K562 (cell line): Measurements from ENCODE around the gene RIPOR1. TPM values are rescaled to one million over a fixed set of nuclear protein-coding genes. Genes with fewer than 3 reads are reported as not detected.
A peak's percentile ranks its signal among the peaks of the same experiment; 100 is the strongest.

ENCODE experiments used
- BCOR ChIP-seq: fragments of 450-650 bp; IDR thresholded peaks from 2 replicates; pipeline ENCODE4 v1.6.1; 2016
- MTA2 ChIP-seq: fragments of 450-650 bp; IDR thresholded peaks from 2 replicates; pipeline ENCODE4 v1.6.1; 2016; ENCODE audit warnings: low read depth
- NFE2L1 ChIP-seq: fragments of 450-650 bp; IDR thresholded peaks from 2 replicates; pipeline ENCODE4 v1.6.1; 2016; ENCODE audit warnings: missing genetic modification characterization, low read depth, mild to moderate bottlenecking, missing compliant biosample characterization, moderate library complexity, borderline replicate concordance
- NONO ChIP-seq, 2 experiments: fragments of 200-400 bp in 1 of 2; fragments of 450-650 bp in 1 of 2; formaldehyde crosslinking in 1 of 2; IDR thresholded peaks; 2 replicates each; pipeline ENCODE4 v1.6.1; 2017; ENCODE audit warnings: low read depth in 2 of 2, mild to moderate bottlenecking in 2 of 2, moderate library complexity in 2 of 2, low read length in 1 of 2
- POLR2A ChIP-seq: fragments of 450-650 bp; conservative IDR thresholded peaks from 2 replicates; pipeline ENCODE4 v1.6.1; 2016
- PURB ChIP-seq: sonication (generic); formaldehyde crosslinking; IDR thresholded peaks from 2 replicates; pipeline ENCODE4 v1.9.0; 2021; ENCODE audit warnings: low read depth, mild to moderate bottlenecking, missing genetic modification reagents
- RBBP5 ChIP-seq: fragments of 200-600 bp; sonication (generic); IDR thresholded peaks from 2 replicates; pipeline ENCODE4 v1.6.1; 2012; ENCODE audit warnings: borderline replicate concordance, mild to moderate bottlenecking, low read length, control low read depth, inconsistent platforms; ENCODE audit not compliant: insufficient read depth, poor library complexity, severe bottlenecking
- RHOXF2B ChIP-seq: fragments of 250-450 bp; sonication (Bioruptor Pico); conservative IDR thresholded peaks from 2 replicates; pipeline ENCODE4 v1.5.1; 2021
- STAT5A ChIP-seq: IDR thresholded peaks from 2 replicates; pipeline ENCODE4 v1.6.1; 2012; ENCODE audit warnings: low read length, inconsistent platforms, borderline replicate concordance
- TBL1XR1 ChIP-seq, 2 experiments: IDR thresholded peaks; 2 replicates each; pipeline ENCODE4 v1.6.1; 2012; ENCODE audit warnings: improper control_type of control experiment in 2 of 2, low read length in 2 of 2, mild to moderate bottlenecking in 1 of 2
- ZNF263 ChIP-seq: sonication (generic); formaldehyde crosslinking; IDR thresholded peaks from 2 replicates; pipeline ENCODE4 v1.8.0; 2022; ENCODE audit warnings: mild to moderate bottlenecking, missing genetic modification reagents, borderline replicate concordance
- polyA plus RNA-seq, 8 experiments: library from polyadenylated mRNA; depleted of rRNA in 4 of 8; stranded (reverse) in 5 of 8; unstranded in 3 of 8; fragments of >200 nt; fragmentation: Nextera tagmentation in 2 of 8; fragmentation: Illumina TruSeq in 1 of 8; extraction: Ambion mirVana in 2 of 8; extraction: Trizol in 1 of 8; gene quantifications; 2 replicates each; pipeline versions ENCODE4 v1.2.1 to v1.2.3, GENCODE V29; 2011 to 2014; ENCODE audit warnings: inconsistent platforms in 1 of 8, missing spikeins in 1 of 8
- total RNA-seq, 7 experiments: library from RNA; depleted of rRNA in 6 of 7; stranded (reverse); fragments of >200 nt in 6 of 7; fragmentation: Illumina TruSeq in 2 of 7; extraction: Trizol in 2 of 7; gene quantifications; 2 replicates each; pipeline versions ENCODE4 v1.2.1 to v1.2.3, GENCODE V29; 2011 to 2021; ENCODE audit warnings: low replicate concordance in 1 of 7
- TF ChIP-seq, protein P1 (sequence below): fragments of 250-450 bp; sonication (Bioruptor Pico); IDR thresholded peaks from 2 replicates; pipeline ENCODE4 v1.5.0; 2021; ENCODE audit warnings: mild to moderate bottlenecking, borderline replicate concordance
- TF ChIP-seq, protein P2 (sequence below): IDR thresholded peaks from 2 replicates; pipeline ENCODE4 v1.6.1; 2011; ENCODE audit warnings: borderline replicate concordance, low read depth, mild to moderate bottlenecking, moderate library complexity, low read length; ENCODE audit not compliant: insufficient read depth, poor library complexity, severe bottlenecking
- TF ChIP-seq, protein P3 (sequence below): fragments of 200-800 bp; sonication (Bioruptor generic); IDR thresholded peaks from 2 replicates; pipeline ENCODE4 v1.6.1; 2017; ENCODE audit warnings: missing genetic modification characterization, missing compliant biosample characterization
- TF ChIP-seq, protein P4 (sequence below): fragments of 150-350 bp; conservative IDR thresholded peaks from 2 replicates; pipeline ENCODE4 v1.6.1; 2014; ENCODE audit warnings: low read length

Gene RIPOR1
- total and polyA plus RNA-seq, 9 of the 15 experiments (the other 6 are each of a cell fraction or from before 2014, with no cell fraction given), result 0.36 to 31.1 (median 3.0) TPM

DNA sequence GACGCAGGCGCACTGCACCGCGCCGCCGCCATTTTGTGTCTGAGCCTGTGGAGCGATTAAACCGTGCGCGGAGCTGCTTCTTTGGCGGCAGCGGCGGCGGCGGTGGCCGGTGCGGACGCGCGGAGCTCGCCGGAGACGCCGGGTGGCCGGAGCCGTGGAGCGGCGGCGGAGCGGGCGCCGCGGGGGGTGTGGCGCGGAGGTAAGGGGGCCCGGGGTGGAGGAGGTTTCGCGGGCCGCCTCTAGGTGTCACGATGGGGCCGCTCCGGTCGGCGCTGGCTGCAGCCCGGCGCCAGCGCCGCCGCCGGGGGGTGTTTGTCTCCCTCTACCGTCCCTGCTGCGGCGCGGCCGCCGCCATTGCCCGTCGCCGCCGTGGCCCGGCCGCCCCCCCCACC is 33.9 kb downstream of the RIPOR1 start, which contains the start of gene CTCF (continued):
- TF ChIP-seq, protein P1, sequence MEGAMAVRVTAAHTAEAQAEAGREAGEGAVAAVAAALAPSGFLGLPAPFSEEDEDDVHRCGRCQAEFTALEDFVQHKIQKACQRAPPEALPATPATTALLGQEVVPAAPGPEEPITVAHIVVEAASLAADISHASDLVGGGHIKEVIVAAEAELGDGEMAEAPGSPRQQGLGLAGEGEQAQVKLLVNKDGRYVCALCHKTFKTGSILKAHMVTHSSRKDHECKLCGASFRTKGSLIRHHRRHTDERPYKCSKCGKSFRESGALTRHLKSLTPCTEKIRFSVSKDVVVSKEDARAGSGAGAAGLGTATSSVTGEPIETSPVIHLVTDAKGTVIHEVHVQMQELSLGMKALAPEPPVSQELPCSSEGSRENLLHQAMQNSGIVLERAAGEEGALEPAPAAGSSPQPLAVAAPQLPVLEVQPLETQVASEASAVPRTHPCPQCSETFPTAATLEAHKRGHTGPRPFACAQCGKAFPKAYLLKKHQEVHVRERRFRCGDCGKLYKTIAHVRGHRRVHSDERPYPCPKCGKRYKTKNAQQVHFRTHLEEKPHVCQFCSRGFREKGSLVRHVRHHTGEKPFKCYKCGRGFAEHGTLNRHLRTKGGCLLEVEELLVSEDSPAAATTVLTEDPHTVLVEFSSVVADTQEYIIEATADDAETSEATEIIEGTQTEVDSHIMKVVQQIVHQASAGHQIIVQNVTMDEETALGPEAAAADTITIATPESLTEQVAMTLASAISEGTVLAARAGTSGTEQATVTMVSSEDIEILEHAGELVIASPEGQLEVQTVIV, result peak; percentile 40; the same call in 1 of the 2 replicates
- no peak for TF ChIP-seq BCOR
- TF ChIP-seq MTA2, result no peak
- TF ChIP-seq NONO (IDR thresholded peaks at IDR 0.05; ENCODE audit: low read depth in 2 of 2, low read length in 1 of 2), result peak in 1 of 2 experiments; percentile 76; a peak in 3 of 4 replicates
- TF ChIP-seq, protein P2, sequence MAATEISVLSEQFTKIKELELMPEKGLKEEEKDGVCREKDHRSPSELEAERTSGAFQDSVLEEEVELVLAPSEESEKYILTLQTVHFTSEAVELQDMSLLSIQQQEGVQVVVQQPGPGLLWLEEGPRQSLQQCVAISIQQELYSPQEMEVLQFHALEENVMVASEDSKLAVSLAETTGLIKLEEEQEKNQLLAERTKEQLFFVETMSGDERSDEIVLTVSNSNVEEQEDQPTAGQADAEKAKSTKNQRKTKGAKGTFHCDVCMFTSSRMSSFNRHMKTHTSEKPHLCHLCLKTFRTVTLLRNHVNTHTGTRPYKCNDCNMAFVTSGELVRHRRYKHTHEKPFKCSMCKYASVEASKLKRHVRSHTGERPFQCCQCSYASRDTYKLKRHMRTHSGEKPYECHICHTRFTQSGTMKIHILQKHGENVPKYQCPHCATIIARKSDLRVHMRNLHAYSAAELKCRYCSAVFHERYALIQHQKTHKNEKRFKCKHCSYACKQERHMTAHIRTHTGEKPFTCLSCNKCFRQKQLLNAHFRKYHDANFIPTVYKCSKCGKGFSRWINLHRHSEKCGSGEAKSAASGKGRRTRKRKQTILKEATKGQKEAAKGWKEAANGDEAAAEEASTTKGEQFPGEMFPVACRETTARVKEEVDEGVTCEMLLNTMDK, result peak; percentile 88
- TF ChIP-seq ZNF263, result no peak
- no peak for TF ChIP-seq RHOXF2B (CRISPR knock-in tag)
- TF ChIP-seq NFE2L1 (tag), result no peak
- TF ChIP-seq POLR2A, result no peak
- TF ChIP-seq TBL1XR1 (IDR thresholded peaks at IDR 0.05; ENCODE audit: low read length in 2 of 2), result no peak
- no peak for TF ChIP-seq PURB (CRISPR knock-in tag)
- TF ChIP-seq, protein P3, sequence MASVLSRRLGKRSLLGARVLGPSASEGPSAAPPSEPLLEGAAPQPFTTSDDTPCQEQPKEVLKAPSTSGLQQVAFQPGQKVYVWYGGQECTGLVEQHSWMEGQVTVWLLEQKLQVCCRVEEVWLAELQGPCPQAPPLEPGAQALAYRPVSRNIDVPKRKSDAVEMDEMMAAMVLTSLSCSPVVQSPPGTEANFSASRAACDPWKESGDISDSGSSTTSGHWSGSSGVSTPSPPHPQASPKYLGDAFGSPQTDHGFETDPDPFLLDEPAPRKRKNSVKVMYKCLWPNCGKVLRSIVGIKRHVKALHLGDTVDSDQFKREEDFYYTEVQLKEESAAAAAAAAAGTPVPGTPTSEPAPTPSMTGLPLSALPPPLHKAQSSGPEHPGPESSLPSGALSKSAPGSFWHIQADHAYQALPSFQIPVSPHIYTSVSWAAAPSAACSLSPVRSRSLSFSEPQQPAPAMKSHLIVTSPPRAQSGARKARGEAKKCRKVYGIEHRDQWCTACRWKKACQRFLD, result peak; percentile 4; the same call in 1 of the 2 replicates
- TF ChIP-seq RBBP5, result peak; percentile 5
- no peak for TF ChIP-seq STAT5A
- TF ChIP-seq, protein P4, sequence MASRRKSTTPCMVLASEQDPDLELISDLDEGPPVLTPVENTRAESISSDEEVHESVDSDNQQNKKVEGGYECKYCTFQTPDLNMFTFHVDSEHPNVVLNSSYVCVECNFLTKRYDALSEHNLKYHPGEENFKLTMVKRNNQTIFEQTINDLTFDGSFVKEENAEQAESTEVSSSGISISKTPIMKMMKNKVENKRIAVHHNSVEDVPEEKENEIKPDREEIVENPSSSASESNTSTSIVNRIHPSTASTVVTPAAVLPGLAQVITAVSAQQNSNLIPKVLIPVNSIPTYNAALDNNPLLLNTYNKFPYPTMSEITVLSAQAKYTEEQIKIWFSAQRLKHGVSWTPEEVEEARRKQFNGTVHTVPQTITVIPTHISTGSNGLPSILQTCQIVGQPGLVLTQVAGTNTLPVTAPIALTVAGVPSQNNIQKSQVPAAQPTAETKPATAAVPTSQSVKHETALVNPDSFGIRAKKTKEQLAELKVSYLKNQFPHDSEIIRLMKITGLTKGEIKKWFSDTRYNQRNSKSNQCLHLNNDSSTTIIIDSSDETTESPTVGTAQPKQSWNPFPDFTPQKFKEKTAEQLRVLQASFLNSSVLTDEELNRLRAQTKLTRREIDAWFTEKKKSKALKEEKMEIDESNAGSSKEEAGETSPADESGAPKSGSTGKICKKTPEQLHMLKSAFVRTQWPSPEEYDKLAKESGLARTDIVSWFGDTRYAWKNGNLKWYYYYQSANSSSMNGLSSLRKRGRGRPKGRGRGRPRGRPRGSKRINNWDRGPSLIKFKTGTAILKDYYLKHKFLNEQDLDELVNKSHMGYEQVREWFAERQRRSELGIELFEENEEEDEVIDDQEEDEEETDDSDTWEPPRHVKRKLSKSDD, result peak; percentile 70; the same call in 1 of the 2 replicates
